HepG2 (cell line): Measurements from ENCODE around the gene AGAP1. TPM values are rescaled to one million over a fixed set of nuclear protein-coding genes. Genes with fewer than 3 reads are reported as not detected.

Experiments used
- ARID5B ChIP-seq: IDR thresholded peaks from 2 replicates; pipeline ENCODE4 v1.4.0; 2020; ENCODE audit warnings: mild to moderate bottlenecking, missing genetic modification reagents
- BCL6 ChIP-seq: IDR thresholded peaks from 2 replicates; pipeline ENCODE4 v1.6.1; 2016; ENCODE audit warnings: missing genetic modification reagents, missing compliant biosample characterization
- CEBPB ChIP-seq: IDR thresholded peaks from 2 replicates; pipeline ENCODE4 v1.6.1; 2011; ENCODE audit warnings: low read depth, low read length, improper control_type of control experiment, borderline replicate concordance
- CREB3 ChIP-seq: sonication (generic); formaldehyde crosslinking; IDR thresholded peaks from 2 replicates; pipeline ENCODE4 v1.5.0; 2020; ENCODE audit warnings: missing genetic modification reagents
- E2F1 ChIP-seq: sonication (generic); formaldehyde crosslinking; IDR thresholded peaks from 2 replicates; pipeline ENCODE4 v1.5.0; 2020; ENCODE audit warnings: missing genetic modification reagents
- ERF ChIP-seq: IDR thresholded peaks from 2 replicates; pipeline ENCODE4 v1.6.1; 2018; ENCODE audit warnings: missing biosample characterization, missing genetic modification reagents
- IKZF4 ChIP-seq: sonication (generic); formaldehyde crosslinking; IDR thresholded peaks from 2 replicates; pipeline ENCODE4 v1.5.1; 2020; ENCODE audit warnings: borderline replicate concordance, mild to moderate bottlenecking, low read depth, missing genetic modification reagents; ENCODE audit errors: not compliant biosample characterization
- JDP2 ChIP-seq: sonication (generic); formaldehyde crosslinking; IDR thresholded peaks from 2 replicates; pipeline ENCODE4 v1.8.1; 2022; ENCODE audit warnings: missing genetic modification reagents, borderline replicate concordance
- MXD4 ChIP-seq: IDR thresholded peaks from 2 replicates; pipeline ENCODE4 v1.6.1; 2016; ENCODE audit warnings: mild to moderate bottlenecking, missing biosample characterization, missing genetic modification reagents
- PLRG1 ChIP-seq: fragments of 450-650 bp; conservative IDR thresholded peaks from 2 replicates; pipeline ENCODE4 v1.6.1; 2016
- SOX13 ChIP-seq, 3 experiments: fragments of 450-650 bp in 1 of 3; sonication (generic) in 1 of 3; formaldehyde crosslinking in 1 of 3; IDR thresholded peaks in 2 of 3; conservative IDR thresholded peaks in 1 of 3; 2 replicates each; pipeline versions ENCODE4 v1.5.0 to v1.6.1; 2016 to 2020; ENCODE audit warnings: antibody characterized with exemption in 1 of 3, mild to moderate bottlenecking in 1 of 3, missing compliant biosample characterization in 1 of 3, missing genetic modification reagents in 1 of 3, moderate library complexity in 1 of 3
- SOX5 ChIP-seq: IDR thresholded peaks from 2 replicates; pipeline ENCODE4 v1.6.1; 2016; ENCODE audit warnings: borderline replicate concordance
- ZBTB10 ChIP-seq: sonication (generic); formaldehyde crosslinking; IDR thresholded peaks from 2 replicates; pipeline ENCODE4 v1.4.0; 2020; ENCODE audit warnings: missing genetic modification reagents, borderline replicate concordance
- ZBTB14 ChIP-seq: sonication (generic); formaldehyde crosslinking; IDR thresholded peaks from 2 replicates; pipeline ENCODE4 v1.4.0; 2020; ENCODE audit warnings: missing genetic modification reagents
- ZKSCAN8 ChIP-seq: IDR thresholded peaks from 2 replicates; pipeline ENCODE4 v1.6.1; 2016; ENCODE audit warnings: borderline replicate concordance, missing genetic modification reagents, missing compliant biosample characterization
- ZNF484 ChIP-seq: sonication (generic); formaldehyde crosslinking; IDR thresholded peaks from 2 replicates; pipeline ENCODE4 v1.5.1; 2020; ENCODE audit warnings: mild to moderate bottlenecking, low read depth, missing genetic modification reagents, borderline replicate concordance
- ZNF552 ChIP-seq: sonication (generic); formaldehyde crosslinking; IDR thresholded peaks from 2 replicates; pipeline ENCODE4 v1.9.0; 2022; ENCODE audit warnings: missing genetic modification reagents, mild to moderate bottlenecking, borderline replicate concordance
- ZNF577 ChIP-seq: sonication (generic); formaldehyde crosslinking; IDR thresholded peaks from 2 replicates; pipeline ENCODE4 v1.4.0; 2020; ENCODE audit warnings: mild to moderate bottlenecking, low read depth, missing genetic modification reagents, borderline replicate concordance
- ZNF766 ChIP-seq: sonication (generic); formaldehyde crosslinking; IDR thresholded peaks from 2 replicates; pipeline ENCODE4 v1.5.0; 2020; ENCODE audit warnings: missing genetic modification reagents, borderline replicate concordance
- polyA plus RNA-seq, 8 experiments: library from polyadenylated mRNA; depleted of rRNA in 3 of 8; stranded (reverse) in 7 of 8; unstranded in 1 of 8; fragments of >200 nt; fragmentation: Illumina TruSeq in 4 of 8; extraction: Trizol in 4 of 8; gene quantifications; 2 replicates each; pipeline versions ENCODE4 v1.2.1 to v1.2.3, GENCODE V29; 2011 to 2016; ENCODE audit warnings: low read depth in 4 of 8, missing spikeins in 1 of 8, mixed read lengths in 1 of 8; ENCODE audit not compliant: insufficient read depth in 1 of 8
- total RNA-seq, 5 experiments: library from RNA; depleted of rRNA; stranded (reverse); fragments of >200 nt; fragmentation: Illumina TruSeq; extraction: Trizol; gene quantifications; 2 replicates each; pipeline ENCODE4 v1.2.3, GENCODE V29; 2016; ENCODE audit warnings: low read depth in 1 of 5

The AGAP1 gene
- total and polyA plus RNA-seq, 2 of the 13 experiments (the other 11 are each of a cell fraction or from before 2014, with no cell fraction given), result 21.2 to 32.7 TPM

GRCh38 chr2:235660484-235661082, 166.7 kb downstream of the AGAP1 start (continued):
- TF ChIP-seq ZBTB14 (CRISPR knock-in tag) (no peak), ZNF766 (no peak), SOX13 (IDR thresholded peaks at IDR 0.05) (no peak), SOX13 (CRISPR knock-in tag; conservative IDR thresholded peaks at IDR 0.05 in 1 of 2, IDR thresholded peaks at IDR 0.05 in 1 of 2) (peak in 1 of 2 experiments; percentile 52; a peak in 2 of 4 replicates), BCL6 (CRISPR knock-in tag) (0 out of 2 replicates have a peak, but pooled peaks have one; percentile 15), ZNF484 (CRISPR knock-in tag) (no peak), ZBTB10 (CRISPR knock-in tag) (no peak), ZKSCAN8 (CRISPR knock-in tag) (no peak), SOX5 (CRISPR knock-in tag) (peak; percentile 24; the same call in 1 of the 2 replicates), ZNF577 (no peak), CEBPB (peak; percentile 40; the same call in 1 of the 2 replicates), IKZF4 (CRISPR knock-in tag) (no peak), PLRG1 (no peak), ARID5B (CRISPR knock-in tag) (no peak), E2F1 (CRISPR knock-in tag) (no peak), ZNF552 (CRISPR knock-in tag) (no peak), ERF (CRISPR knock-in tag) (0 out of 2 replicates have a peak, but pooled peaks have one; percentile 24), CREB3 (CRISPR knock-in tag) (no peak), JDP2 (no peak), MXD4 (CRISPR knock-in tag) (no peak)
